GM12878 (cell line): ENCODE data around the gene SRCAP.

Experiments used
- BHLHE40 ChIP-seq, 2 experiments: fragments of 450-650 bp in 1 of 2; IDR thresholded peaks; 2 replicates each; pipeline ENCODE4 v1.6.1; 2011 to 2017; ENCODE audit warnings: low read depth in 2 of 2, borderline replicate concordance in 1 of 2, improper control_type of control experiment in 1 of 2, low read length in 1 of 2, mild to moderate bottlenecking in 1 of 2
- ESRRA ChIP-seq: IDR thresholded peaks from 2 replicates; pipeline ENCODE4 v1.6.1; 2012; ENCODE audit warnings: mild to moderate bottlenecking, low read length, improper control_type of control experiment
- HCFC1 ChIP-seq: fragments of 150-350 bp; IDR thresholded peaks from 2 replicates; pipeline ENCODE4 v1.6.1; 2014; ENCODE audit warnings: low read length
- MYC ChIP-seq: IDR thresholded peaks from 2 replicates; pipeline ENCODE4 v1.6.1; 2011; ENCODE audit warnings: mild to moderate bottlenecking, low read length, moderate library complexity, inconsistent platforms; ENCODE audit not compliant: insufficient read depth, insufficient replicate concordance, insufficient read length, severe bottlenecking
- NRF1 ChIP-seq: conservative IDR thresholded peaks from 2 replicates; pipeline ENCODE4 v1.6.1; 2011; ENCODE audit warnings: mild to moderate bottlenecking, low read depth, low read length, improper control_type of control experiment
- POLR2AphosphoS5 ChIP-seq: IDR thresholded peaks from 2 replicates; pipeline ENCODE4 v1.6.1; 2011; ENCODE audit warnings: mild to moderate bottlenecking, low read length, inconsistent platforms

GRCh38 chr16:30761928-30762902 is 63.2 kb downstream of the SRCAP start, which contains the start of the genes CFAP119 and RNF40:
- TF ChIP-seq HCFC1 (peak; percentile 37; the same call in 1 of the 2 replicates), MYC (no peak), BHLHE40 (IDR thresholded peaks at IDR 0.05; ENCODE audit: borderline replicate concordance in 1 of 2, low read depth in 2 of 2, low read length in 1 of 2) (0 out of 4 replicates have a peak, but pooled peaks of 1 of the 2 experiments have one; percentile 3), POLR2AphosphoS5 (peak; percentile 79; the same call in 1 of the 2 replicates), ESRRA (no peak), NRF1 (peak; percentile 69)
